ENCODE results near the gene UBTD1.

UBTD1 gene

DNA sequence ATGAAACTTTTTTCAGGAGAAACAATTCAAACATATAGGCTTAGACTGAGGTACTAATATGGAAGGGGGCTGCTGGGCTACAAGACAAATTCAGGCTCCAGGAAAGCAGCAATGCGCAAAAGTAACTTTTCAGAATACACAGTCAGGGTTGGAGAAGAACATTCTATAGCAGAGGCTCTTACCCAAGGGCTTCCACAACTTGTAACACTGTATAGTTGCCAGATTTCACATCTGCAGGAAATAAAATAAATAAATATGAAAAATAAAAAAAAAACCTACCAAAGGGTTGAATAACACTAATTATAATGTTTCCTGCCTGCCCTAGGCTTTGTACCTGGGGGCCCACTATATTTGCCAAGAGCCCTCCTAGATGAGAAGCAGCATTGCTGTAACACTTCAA lies 14.8 kb upstream of the UBTD1 start:
- DNase-seq = no peak

DNA sequence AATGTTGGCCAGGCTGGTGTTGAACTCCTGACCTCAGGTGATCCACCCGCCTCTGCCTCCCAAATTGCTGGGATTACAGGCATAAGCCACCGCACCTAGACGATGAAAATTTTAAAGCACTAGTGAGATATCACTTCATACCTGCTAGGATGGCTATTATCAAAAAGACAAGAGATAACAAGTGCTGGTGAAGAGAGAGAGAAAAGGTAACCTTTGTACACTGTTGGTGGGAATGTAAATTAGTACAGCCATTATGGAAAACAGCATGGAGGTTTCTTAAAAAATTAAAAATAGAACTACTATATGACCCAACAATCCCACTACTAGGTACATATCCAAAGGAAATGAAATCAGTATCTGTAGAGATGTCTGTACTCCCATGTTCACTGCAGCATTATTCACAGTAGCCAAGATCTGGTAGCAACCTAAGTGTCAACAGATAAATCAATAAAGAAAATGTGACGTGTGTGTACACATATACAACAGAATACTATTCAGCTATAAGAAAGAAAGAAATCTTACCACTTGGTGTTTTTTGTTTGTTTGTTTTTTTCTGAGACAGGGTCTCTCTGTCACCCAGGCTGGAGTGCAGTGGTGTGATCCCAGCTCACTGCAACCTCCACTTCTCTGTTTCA lies 13.0 kb upstream of the UBTD1 start:
- DNase-seq = no peak

DNA sequence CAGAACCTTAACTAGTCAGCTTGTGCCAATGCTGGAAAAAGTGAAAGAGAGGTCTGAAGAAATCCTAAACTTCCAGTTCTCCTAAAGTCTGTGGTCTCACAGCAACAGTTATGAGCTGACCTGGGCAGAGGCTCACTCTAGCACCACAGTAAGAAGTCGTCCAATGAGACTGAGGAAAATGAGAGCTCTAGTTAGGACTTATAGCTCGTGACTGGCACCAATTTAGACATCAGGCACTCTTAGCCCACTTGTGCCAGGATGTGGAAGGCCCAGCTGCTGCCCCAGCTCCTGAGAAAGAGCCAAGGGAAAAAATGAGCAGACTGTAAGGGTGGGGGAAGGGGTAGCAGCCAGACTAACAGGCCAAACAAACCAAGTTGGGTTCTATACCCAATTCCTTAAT lies 8.1 kb upstream of the UBTD1 start:
- no peak for DNase-seq

DNA sequence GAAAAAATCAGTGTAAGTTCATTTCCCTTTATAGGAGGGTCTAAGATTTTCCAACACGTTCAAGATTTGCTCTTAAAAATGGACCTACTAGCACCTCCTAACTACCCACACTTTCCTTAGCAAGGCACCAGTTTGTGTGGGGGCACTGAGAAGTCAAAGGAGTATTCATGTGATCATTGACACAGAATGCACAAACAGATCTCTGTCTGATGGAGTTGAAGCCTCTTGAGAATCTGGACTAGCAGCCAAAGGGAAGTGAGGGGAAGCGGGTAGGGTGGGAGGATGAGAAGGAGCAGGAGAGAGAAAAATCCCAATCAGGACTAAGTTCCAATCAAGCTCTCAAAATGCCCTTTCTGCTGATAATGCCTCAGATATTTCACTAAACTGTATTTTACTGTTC lies 4.6 kb upstream of the UBTD1 start:
- DNase-seq = no peak

DNA sequence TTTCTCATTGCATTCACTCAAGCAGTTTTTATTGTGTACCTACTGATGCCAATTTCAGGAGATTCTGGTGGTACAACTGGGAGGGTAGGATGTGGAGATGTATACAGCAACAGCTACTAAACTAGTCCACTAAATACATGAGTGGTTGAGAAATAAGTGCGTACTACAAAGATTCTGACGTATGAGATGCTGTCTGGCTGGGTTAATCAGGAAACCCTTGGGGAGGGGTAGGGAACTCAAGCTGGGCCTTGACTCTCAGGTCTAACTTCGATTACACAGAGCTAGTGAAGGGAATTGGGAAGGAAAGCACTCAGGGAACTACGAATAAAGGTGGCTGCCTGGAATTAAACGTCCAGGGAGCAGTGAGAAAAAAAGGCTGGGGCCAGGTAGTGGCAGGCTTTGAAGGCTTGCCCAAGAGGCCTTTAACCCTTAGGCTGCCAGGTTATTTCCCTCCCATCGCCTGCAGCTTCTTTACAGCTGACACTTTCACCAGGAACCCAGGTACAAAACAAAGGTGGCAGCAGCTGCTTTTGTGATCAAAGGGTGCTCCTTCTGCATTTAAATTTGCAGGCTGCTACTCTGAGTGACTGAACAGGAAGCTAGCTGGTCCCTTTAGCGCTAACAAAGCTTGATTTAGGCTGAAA lies 3.7 kb upstream of the UBTD1 start:
- no peak for DNase-seq

DNA sequence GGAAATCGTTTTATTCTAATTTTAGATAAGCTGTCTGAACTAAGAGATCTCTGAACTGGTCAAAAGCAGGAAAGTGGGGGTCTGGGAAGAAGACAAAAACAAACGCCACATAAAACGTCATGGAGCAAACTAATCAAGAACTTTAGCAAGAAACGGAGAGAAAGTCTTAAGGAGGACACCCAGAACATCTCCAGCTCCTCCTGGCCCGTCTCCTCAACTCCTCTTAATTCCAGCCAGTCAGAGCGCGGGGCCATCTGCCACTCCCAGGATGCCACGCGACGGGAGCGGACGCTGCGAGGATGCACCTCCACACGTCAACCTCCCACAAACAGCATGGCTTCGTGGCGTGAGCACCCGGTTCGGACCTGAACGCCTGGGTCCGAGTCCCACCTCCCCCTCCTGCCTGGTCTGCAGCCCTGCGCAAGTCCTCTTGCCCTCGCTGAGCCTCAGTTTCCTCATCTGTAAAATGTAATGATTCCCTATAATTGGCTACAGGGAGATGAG lies 1.1 kb upstream of the UBTD1 start:
- DNase-seq = peak; percentile 53 to 86

DNA sequence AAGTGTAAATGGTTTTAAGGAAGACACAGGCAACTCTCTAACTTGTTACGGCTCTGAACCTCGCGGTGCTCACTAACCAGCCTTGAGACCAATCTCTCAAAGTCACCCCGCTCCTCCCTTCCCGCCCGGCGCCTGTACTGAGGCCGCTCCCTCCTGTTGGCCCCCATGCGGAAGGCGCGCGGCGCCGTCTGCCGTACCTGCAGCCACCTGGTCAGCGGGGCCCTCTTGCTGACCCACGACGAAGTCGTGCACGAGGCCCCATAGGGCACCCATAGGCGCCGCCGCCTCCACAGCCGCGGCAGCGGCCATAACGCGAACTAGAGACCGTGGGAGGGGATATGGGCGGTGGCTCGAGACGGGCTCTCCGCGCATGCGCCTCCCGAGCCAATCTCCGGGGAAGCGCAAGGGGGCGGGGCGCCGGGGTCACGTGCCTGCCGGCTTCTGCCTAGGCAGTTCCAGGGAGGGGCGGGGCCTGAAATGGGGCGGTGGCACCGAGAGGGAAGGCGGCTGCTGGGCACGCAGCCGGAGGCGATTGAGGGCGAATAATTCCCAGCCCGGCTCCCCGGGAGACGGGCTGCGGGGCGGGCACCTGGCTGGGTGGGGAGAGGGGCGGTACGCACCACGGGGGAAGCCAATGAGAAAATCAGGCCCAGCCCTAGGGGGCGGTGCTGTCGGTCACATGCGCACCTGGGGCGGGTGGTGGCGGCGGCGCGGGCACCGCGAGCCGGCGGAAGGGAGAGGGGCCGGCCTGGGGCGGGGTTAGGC lies 466 bp upstream of the UBTD1 start, which contains the start of gene MMS19:
TSS of gene MMS19 (minus strand) at position 347 of the 765 bp plus-strand sequence. CDS start at position 309, 38 bp downstream.
- peak; percentile 84 to 98 for DNase-seq

DNA sequence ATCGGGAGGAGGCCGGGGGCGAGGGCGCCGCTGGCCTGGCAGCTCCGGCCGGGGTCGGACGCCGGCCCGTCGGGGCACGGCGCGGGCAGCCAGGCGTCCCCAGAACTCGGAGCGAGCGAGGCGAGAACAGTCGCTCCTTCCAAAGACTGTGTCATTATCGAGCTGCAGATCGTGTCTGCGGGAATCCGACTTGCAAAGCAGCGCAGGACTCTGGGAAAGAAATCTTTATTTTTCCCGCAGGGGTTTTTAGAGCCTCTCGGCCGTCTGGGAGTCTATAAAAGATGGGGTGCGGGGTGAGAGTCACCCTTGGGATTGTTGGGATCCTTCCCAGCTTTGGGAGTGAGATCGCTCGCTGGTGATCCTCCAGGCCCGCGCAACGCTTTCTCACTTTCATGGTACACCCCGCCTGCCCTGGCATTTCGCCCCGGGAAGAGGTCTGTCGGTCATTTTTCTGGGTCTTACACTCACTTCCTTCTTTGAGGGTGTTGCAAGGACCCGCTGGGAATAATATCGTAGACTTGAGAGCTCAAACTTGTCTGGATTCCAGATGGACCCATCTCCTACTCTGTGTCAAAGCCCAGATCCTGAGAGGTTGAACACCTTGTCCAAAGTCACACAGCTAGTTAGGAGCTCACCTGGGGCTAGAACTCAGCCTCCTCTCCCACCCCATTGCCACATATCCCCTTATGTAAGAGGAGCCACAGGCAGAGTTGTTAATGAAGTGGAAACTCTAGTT lies 1.0 kb downstream of the UBTD1 start:
- no peak for DNase-seq

DNA sequence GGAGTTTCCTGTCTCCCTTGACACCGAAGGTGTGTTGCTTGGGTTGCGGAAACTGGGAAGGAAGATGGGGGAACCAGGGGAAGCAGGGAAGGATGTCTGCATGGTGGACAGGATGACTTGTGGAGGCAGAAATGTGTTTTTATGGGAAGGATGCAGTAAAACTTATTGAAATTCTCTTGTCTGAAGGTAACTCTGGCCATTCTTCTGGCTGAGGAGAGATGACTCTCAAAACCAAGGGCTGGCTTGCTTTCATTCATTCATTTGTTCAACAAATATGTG lies 1.5 kb downstream of the UBTD1 start:
- DNase-seq = no peak

DNA sequence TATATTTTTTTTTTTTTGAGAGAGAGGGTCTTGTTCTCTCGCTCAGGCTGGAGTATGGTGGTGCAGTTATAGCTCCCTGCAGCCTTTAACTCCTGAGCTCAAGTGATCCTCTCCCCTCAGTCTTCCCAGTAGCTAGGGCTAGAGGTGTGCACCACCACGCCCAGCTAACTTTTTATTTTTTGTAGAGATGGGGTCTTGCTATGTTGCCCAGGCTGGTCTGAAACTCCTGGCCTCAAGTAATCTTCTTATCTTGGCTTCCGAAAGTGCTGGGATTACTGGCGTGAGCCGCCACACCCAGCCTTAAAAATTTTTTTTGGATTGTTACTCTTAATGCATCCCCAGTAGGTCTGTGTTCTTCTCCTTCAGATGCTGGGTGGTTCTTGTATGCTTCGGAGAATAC lies 4.2 kb downstream of the UBTD1 start:
- DNase-seq = no peak

DNA sequence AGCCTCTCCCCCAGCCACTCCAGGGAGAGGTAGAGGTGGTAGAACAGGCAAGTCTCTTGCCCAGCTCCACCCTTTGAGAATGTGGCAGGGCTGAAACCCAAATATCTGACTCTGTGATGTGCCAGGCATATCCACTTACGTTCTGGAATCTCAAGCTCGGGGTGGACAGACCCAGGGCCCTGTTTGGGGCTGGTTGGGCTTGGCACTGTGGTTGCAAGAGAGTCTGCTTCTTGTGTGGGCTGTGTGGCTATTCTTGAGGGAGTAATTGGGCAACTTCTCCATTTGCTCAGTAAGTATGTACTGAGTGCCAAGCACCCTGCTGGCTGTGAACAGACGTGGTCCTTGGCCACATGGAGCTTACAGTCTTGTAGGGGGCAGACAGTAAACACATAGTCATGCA lies 4.7 kb downstream of the UBTD1 start:
- no peak for DNase-seq

DNA sequence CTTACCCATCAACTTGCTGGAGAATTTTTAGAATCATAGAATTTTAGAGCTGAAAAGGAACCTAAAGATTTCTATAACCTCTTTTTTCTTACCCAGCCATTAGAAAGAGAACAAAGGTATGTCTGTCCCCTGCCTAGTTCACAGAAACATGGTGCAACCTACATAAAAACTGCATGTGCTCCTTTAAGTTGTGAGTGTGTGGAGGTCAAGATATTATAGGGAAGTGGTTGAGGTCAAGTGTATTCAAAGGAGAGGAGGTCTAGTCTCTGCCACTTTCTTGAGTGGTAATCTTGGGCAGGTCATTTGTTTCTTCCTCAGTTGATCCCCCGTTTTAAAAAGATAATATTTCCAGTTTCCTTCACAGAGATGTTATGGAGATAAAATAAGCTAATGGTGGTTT lies 6.4 kb downstream of the UBTD1 start:
- DNase-seq = no peak

DNA sequence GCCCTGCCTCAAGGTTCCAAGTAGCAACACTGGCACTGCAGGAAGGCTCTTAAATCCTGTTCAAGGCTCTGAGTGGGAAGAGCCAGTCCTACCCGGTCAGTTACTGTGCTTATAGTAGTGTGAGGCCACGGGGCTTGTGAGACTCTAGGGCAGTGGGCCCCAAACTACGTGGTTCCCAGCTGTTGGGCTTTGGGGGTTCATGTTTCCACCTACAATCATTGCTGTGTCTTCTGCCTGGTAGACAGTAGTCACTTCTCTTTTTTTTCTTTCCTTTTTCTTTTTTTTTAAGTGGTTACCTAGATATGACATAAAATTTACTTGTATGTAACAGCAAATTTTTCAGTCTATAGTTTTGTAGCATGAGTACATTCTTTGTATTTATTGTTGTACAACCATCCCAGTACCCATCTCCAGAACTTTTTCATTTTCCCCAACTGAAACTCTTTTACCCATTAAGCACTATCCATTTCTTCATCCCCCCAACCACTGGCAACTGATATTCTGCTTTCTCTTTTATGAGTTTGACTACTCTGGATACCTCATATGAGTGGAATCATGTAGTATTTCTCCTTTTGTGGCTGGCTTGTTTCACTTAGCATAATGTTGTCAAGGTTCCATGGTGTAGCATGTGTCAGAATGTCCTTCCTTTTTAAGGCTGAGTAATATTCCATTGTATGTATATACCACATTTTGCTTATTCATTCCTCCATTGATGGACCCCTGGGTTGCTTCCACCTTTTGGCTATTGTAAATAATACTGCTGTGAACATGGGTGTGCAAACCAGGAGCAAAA lies 7.7 kb downstream of the UBTD1 start:
- no peak for DNase-seq

DNA sequence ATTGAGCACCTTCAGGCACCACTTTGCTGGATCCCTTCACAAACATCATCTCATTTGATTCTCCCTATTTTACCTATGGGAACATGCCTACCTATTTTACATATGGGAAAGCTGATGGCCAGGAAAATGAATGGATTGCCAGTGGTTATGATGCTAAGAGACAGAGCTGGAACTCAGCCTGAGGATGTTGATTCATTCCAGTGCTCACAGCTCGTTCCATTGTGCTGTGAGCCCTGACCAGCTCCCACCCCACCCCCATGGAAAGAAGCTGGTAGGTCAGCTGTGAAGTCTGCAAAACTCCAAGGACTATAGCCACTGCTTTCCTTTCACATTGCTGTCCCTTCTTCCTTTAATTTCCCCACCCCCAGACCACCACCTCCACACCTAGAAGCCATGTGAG lies 9.6 kb downstream of the UBTD1 start:
- DNase-seq = no peak

DNA sequence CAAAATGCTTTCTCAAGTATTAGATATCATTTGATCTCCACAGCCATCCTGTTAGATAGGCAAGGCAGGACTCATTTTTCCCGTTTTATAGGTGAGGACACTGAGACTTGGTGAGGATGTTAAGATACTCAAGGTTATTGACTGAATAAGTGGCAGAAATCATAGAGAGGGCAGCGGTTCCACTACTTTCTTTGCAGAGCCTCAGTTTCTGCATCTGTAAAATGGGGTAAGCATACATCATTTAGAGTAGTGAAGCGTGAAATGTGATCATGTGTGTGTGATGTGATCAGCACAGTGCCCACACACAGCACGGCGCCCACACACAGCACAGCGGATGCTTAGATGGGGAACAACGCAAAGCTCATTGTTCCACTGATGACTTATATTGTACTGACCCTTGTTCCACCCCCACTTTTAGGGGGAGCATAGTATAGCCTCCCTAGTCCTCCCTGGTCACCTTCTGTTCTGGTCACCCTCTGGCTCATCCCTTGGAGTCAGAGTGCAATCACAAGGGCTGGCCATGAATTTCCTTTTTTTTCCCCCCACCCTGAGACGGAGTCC lies 10.5 kb downstream of the UBTD1 start:
- DNase-seq = no peak

DNA sequence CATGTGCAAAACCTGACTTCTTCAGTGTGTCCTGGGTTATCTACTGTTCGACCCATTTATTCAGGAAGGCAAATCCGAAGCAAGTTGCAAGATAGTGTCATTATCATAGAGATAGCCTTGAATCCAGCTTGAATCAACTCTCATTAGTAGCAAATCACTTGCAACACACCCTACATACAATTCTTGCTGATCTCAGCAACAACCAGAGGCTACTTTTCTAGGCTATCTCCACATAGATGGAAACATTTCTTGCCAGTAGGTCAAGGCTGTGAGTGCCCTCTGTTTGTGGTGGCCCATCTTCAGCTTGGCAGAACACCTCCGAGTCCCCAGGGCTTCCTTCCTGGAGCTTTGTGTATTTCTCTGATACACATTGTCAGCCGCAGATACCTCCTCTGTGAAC lies 12.0 kb downstream of the UBTD1 start:
- DNase-seq = no peak

DNA sequence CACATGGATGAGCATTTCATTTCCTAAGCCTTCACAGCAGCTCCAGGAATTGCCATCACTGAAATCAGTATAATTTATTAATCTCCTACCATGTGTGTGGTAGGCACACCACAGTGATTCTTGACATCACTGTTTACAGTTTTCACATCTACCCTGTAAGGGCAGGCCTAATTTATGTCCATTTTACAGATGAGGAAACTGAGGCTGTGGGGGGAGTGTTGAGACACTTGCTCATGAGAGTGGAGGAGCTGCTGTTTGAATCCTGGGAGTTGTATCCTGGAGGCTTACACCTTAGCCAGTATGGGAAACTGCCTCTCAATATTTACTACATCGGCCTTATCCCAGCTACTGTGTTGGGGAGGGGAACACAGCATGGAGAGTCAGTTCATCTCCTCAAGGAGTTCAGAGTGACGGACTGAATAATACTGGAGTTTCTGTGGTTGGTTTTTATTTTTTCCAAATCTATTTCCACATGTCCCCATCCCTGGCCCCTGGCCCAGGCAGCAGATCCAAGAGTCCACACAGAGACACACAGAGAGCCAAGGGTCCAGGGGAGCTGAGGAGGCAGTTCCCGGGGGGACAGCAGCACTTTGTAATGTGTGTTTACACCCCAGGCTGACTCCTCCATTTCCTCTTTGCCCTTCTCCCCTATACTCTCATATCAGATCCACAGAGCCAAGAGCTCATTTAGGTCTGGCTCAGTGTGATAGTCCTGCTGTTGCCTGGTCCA lies 13.2 kb downstream of the UBTD1 start:
- DNase-seq = no peak

DNA sequence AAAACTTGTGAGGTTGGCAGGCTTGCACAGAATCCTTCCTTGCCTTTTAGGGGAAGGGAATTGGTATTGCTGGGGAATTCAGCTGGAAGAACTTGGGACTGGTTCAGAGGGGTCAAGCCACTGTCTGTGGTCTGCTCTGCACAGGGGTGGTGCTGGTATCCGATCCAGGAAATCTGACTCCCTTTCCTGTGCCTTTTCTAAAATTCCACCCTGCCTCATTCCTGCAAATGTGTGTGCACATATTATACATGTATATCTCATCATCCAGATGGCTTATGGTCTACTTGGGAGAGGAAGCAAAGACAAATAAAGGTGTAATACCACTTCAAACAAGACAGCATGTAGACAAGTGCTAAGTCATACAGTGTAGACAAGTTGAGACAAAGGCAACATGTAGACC lies 14.3 kb downstream of the UBTD1 start:
- no peak for DNase-seq

DNA sequence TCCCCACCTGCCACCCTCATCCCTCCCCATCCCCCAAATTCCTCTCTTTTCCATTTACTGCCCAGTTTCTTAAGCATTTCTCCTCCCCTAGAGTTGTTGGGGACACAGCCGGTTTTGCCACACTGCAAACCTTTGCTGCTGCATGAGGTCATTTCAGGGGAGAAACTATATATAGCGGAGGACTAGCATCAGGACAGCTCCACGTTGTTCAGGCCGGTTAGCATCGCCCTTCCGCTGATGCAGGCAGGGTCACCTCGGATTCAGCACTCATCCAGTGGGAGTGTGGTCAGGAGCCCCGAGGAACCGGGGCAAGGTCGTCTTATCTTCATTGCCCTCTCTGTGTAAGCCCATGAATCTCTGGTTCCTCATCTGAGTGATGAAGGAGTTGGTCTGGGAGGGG lies 15.6 kb downstream of the UBTD1 start:
- DNase-seq = no peak

DNA sequence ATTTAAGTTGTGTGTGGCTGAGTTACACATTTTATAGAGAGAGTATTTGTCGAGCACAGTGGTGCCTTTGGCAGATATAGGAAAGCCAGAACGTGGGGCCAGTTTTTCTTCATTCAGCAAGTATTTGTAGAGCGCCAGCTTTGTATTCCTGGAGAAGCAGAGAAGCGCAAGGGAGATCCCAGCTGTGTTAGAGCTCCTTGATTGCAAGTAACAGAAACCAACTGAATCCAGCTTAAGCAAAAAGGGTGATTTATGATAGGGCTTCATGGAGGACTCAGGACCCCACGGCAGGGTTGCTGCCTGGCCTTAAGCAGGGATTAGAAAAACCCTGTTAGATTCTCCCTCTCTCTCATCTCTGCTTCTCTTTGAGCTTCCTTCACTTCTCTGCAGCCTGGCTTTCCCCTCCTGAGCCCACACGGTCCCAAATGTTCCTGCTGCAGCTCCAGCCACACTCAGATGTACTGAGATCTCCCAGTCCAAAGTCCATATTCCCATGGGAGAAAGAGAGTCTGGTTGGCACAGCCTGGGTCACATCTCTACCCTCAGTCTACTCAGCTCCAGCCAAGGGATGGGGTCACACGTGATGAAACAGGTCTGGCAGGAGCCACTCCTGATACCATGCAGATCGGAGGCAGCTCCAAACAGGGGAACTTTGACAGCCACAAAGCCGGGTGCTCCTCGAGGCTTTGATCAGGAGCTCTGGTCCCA lies 16.7 kb downstream of the UBTD1 start:
- no peak for DNase-seq
